Epithelial cell of esophagus (primary cell): Measurements from ENCODE around the gene CDK14.
A peak's percentile ranks its signal among the peaks of the same experiment; 100 is the strongest.

Experiments used
- DNase-seq: peaks from one replicate; pipeline ENCODE4 v3.0.0; 2010; ENCODE audit warnings: low read depth
- H3K4me3 ChIP-seq: 2 replicates; pipeline ENCODE4 v1.5.1; 2011; ENCODE audit warnings: mild to moderate bottlenecking, low read length, control low read depth
- TF ChIP-seq, protein P1 (sequence below): IDR thresholded peaks from 2 replicates; pipeline ENCODE4 v1.5.1; 2011; ENCODE audit warnings: low read depth, mild to moderate bottlenecking, low read length, control low read depth, inconsistent platforms; ENCODE audit not compliant: insufficient read depth; ENCODE audit errors: missing control alignments

CDK14 gene

DNA sequence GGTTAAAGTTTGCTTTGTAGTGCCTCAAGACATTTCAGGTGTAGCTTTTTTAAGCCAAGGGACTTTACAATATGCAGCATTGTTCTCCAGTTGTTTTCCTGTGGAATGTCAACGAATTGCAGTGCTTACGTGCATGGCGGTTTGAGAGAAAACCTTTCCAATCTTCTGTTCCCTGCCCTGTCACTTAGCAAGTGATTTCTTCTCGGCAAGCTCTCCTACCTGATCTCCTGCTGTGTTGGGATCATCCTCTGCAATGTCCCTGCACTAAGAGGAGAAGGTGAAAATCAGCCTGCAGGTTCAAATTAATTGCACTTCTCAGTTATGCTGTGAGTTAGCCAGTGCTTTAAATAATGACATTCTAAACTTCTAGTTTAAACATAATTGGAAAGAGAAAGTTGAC lies 470.5 kb downstream of the CDK14 start:
- no peak for DNase-seq
- TF ChIP-seq, protein P1, sequence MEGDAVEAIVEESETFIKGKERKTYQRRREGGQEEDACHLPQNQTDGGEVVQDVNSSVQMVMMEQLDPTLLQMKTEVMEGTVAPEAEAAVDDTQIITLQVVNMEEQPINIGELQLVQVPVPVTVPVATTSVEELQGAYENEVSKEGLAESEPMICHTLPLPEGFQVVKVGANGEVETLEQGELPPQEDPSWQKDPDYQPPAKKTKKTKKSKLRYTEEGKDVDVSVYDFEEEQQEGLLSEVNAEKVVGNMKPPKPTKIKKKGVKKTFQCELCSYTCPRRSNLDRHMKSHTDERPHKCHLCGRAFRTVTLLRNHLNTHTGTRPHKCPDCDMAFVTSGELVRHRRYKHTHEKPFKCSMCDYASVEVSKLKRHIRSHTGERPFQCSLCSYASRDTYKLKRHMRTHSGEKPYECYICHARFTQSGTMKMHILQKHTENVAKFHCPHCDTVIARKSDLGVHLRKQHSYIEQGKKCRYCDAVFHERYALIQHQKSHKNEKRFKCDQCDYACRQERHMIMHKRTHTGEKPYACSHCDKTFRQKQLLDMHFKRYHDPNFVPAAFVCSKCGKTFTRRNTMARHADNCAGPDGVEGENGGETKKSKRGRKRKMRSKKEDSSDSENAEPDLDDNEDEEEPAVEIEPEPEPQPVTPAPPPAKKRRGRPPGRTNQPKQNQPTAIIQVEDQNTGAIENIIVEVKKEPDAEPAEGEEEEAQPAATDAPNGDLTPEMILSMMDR = no peak
- no peak overlapping the region for H3K4me3 ChIP-seq

DNA sequence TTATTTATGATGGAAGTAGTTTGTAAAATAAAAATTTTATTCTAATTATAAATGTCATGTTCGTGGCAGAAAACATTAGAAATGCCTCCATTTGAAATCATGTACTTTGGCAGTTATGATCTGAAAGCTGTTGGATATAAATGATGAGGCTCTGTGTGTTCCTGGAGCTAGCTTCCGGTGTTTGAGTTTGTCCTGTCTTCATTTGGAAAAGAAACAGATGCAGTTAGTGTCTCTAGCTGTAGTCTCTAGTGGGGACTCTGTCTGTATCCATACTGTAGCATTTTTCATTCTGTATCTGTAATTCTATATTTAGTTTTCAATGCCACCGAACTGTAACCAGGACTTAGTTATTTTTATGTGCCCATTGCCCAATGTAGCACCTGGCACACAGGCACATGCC lies 471.1 kb downstream of the CDK14 start:
- no peak for DNase-seq
- TF ChIP-seq, protein P1 = no peak
- H3K4me3 ChIP-seq = no peak overlapping the region

DNA sequence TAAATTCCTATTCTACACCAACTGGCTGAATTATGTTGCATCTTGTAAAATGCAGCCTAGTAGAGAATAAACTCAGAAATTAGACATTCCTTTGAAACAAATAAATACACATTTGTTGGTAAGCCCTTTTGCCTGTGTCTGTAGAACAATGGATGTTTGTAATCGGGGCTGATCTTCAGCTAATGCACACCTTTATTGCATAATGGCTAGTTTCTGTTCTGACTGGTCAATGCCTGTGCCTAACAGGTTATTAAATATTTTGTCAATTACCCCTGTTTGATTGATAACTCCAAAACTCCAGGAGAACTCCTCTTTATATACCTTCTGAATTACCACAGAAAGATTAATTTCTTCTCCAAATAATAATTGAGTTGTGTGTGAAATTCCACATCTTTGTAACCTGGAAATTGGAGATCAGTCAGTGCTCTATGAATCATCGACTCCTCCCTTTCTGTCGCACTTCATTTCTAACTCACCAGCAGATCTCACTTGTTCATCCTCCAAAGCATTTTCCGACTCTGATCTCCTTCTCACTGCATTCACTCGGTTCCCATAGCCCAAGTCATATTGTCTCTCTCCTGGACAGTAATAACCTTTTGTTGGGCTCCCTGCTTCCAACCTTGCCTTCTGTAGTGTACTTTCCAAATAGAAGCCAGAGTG lies 472.1 kb downstream of the CDK14 start:
- DNase-seq = peak; percentile 75
- TF ChIP-seq, protein P1 = no peak
- H3K4me3 ChIP-seq = no peak overlapping the region

DNA sequence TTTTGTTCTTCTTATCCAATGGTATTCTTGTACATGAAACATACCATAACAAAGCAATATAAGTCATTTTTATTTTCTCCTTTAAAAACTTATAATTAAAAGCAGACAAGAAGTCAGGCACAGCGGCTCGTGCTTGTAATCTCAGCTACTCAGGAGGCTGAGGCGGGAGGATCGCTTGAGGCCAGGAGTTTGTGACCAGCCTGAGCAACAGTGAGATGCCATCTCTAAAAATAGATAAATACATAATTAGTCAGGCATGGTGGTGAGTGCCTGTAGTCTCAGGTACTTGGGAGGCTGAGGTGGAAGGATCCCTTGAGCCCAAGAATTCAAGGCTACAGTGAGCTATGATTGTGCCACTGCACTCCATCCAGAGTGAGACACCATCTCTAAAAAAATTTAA lies 473.0 kb downstream of the CDK14 start:
- no peak for DNase-seq
- H3K4me3 ChIP-seq = no peak overlapping the region
- TF ChIP-seq, protein P1 = no peak

DNA sequence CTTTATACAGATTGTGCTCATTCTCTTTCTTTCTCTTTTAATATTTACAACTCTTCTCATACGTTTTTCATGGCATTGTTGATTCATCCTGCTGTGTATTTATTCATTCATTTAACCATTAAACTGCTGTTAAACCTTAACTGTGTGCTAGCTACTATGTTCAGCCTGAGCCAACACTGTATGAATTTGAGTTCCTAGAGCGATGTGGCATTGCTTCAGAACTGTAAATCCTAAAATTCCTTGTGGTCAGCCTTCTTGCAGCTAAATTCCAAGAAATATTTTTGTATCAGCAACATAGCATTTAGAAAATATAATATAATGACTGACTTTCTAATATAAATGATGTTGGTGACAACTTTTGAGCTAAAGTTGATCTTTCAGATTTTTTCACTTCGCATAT lies 483.4 kb downstream of the CDK14 start:
- DNase-seq = no peak
- H3K4me3 ChIP-seq = no peak overlapping the region
- TF ChIP-seq, protein P1 = no peak

DNA sequence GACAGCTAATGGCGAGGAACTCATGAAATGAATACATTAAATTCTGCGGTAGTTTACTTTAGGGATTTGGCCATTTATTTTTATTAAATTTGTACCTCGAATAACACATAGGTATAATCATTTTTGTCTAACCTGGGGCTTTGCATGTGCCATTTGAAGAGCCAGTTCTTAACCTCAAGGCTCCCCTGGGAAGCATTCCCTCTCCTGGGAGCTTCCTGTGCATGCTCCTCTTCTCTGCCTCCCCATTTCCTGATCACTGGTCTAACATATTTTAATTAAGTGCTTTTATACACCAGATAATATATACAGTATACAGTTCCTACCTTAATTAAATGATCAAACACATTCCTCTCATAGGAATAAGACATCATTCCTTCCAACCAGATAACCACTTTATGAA lies 484.2 kb downstream of the CDK14 start:
- TF ChIP-seq, protein P1 = no peak
- no peak for DNase-seq
- H3K4me3 ChIP-seq = no peak overlapping the region

DNA sequence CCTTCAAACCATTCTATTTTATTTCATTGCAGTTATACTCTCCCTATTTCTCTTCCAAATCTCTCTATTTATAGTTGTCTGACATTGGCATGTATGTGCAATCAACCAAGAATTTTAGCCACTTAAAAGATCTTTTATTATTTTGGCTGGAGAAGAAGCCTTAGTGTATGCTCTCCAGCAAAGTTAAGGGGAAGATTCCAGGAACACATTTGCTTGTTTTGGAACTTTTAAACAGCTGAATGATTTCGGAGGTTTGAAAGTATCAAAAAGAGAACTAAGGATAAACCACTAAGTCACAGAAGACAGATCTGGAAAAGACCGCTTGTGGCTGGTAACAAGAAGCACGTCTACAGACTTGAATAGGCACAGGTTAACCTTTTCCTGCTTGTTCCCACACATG lies 485.9 kb downstream of the CDK14 start:
- H3K4me3 ChIP-seq = no peak overlapping the region
- DNase-seq = no peak
- TF ChIP-seq, protein P1 = no peak
